Limb (tissue), 2 donors: ENCODE measurements around the gene HLA-DPA1.
A peak's percentile ranks its signal among the peaks of the same experiment; 100 is the strongest.

ENCODE experiments used
- DNase-seq, 2 donors: peaks; one replicate each; pipeline ENCODE4 v3.0.0-alpha.2; 2016; ENCODE audit errors: extremely low spot score in 2 of 2

HLA-DPA1 gene

GRCh38 chr6:33088931-33089620, 15.6 kb upstream of the HLA-DPA1 start:
- no peak for DNase-seq

- DNase-seq, result no peak
Observed at GRCh38 chr6:33088258-33088930, 14.9 kb upstream of the HLA-DPA1 start.

DNA sequence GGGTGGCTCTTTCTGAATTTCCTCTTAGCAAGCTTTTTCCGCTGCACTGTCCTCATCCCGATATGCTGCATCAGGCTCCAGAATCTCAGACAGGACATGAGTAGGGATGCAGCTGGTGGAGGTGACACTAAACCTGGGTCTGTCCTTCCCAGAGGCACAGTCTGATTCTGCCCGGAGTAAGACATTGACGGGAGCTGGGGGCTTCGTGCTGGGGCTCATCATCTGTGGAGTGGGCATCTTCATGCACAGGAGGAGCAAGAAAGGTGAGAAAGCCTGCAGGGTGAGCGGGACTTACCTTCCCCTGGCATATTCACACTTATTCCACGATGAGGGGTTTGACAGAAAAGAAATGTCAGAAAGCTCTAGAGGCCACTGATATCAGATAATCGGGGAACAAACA, 12.2 kb upstream of the HLA-DPA1 start:
- no peak for DNase-seq

- DNase-seq, result peak in 1 of 2 donors; percentile 56
Observed at GRCh38 chr6:33082702-33083101, 9.3 kb upstream of the HLA-DPA1 start.

- no peak for DNase-seq
Observed at GRCh38 chr6:33081098-33081824, 7.8 kb upstream of the HLA-DPA1 start.

GRCh38 chr6:33080127-33081089, 7.0 kb upstream of the HLA-DPA1 start:
- DNase-seq, result peak; percentile 39 to 67

GRCh38 chr6:33079580-33079979, 6.1 kb upstream of the HLA-DPA1 start:
- DNase-seq, result no peak

DNA sequence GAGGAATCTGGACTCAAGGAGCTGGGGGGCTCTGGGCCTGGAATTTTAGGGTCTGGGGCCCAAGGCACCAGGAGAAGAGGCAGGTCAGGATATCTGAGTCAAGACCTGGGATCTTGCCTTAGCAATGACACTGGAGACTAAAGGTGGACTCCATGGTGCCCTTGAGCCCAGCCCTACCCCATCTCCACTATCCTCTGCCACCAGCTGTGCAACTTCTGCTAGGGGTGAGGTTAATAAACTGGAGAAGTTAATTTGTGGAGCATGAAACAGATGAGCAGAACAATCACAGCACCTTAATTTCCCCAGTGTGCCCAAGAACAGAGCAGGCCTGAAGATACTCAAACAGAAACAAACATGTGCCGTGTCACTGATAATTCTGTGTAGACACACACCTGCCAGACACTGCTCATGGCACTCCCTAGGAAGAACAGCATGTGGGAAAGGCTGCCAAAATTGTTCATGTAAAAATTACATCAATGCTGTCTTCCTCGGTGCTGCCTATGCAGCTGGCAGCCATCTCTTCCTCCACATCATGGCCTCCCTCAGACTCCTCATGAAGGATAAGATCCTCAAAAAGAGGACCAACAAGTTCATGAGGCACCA, 5.6 kb upstream of the HLA-DPA1 start:
- DNase-seq, result no peak

DNA sequence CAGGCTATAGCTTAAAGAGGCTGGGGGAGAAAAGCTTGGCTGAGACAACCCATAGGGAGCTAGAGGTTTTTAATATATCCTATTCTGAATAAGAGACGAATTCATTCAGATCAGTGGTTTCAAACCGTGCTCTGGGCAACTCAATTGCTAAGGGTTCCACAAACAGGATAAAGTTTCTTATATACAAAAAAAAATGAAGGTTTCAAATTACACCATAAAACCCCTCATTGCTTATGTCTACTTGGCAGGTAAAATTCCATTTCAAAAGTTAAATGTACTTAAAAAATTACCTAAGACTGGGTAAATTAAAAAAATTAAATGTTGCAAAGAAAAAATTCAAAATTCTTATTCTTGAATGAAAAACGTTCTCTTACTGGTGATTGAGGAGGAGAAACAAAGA, 5.0 kb upstream of the HLA-DPA1 start:
- DNase-seq, result no peak

DNA sequence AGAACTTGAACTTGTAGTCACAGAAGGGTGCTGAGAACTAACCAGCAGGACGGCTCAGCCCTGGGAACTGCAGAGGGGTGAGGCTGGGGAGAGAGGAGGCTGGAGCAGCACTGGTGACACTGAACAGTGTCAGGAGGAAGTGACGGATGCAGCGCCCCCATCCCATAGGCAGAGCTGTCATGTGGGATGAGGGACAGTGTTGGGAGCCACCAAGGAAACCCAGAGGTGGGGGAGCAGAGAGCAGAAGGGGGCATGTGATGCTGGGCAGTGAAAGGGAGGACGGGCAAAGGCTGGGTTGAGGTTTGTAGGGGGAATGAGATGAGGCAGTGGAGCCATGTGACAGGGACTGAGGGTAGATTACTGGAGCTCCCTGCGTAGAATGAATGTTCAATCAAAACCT, 4.5 kb upstream of the HLA-DPA1 start:
- no peak for DNase-seq

DNA sequence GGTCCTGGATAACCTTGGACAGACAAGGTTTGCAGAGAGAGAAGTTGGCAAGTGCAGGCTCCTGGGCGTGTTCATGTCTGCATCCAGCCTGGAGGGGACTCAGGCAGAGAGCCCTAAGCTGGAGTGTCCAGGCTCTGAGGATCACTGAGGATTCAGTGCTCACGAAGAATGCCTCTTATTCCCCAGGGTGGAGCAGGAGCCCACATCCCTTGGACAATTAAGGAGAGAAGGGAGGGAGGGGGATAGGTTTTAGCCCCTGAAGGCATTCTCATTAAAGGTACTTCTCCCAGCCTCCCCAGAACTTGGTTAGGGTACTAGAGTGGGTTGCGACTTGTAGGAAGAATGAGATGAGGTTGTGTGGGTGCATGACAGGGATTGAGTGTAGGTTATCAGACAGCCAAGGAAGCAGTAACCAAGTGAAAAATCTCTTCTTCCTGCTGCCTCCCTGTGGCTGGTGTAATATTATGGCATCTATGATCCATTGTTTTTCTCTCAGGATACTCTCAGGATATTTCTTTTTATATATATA, 3.0 kb upstream of the HLA-DPA1 start:
- DNase-seq, result no peak

DNA sequence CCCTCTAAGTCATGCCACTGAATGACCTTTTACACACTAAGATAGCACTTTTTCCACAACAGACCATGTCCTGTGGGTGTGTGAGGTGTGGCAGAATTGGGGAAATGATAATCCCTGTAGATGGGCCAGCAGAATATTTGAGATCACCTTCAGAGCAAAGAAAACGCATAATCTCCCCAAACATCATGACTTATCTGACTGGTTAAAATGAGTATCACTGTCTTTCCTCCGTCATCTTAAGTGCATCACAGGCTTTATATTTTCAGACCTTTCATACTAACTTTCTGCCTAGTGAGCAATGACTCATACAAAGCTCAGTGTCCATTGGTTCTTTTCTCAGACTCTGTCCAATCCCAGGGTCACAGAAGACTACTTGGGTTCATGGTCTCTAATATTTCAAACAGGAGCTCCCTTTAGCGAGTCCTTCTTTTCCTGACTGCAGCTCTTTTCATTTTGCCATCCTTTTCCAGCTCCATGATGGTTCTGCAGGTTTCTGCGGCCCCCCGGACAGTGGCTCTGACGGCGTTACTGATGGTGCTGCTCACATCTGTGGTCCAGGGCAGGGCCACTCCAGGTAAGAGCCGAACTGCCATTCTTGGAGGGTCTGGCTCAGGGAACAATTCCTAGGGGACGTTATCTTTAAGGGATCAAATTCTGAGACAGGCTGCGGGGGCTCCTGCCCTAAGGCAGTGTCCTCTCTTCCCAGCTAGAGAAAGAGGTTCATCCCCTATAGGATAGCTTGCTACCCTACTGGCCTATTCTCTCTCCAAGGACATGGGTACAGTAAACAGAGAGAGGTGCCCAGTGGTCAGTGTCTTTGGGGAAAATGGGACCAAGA, 2.3 kb upstream of the HLA-DPA1 start, which contains the start of gene HLA-DPB1:
TSS of gene HLA-DPB1 (plus strand) at position 423 of the 838 bp plus-strand sequence. CDS start at position 475, 52 bp downstream.
- DNase-seq, result peak in 1 of 2 donors; percentile 48

- DNase-seq, result no peak
Observed at GRCh38 chr6:33075208-33075567, 1.7 kb upstream of the HLA-DPA1 start.

DNA sequence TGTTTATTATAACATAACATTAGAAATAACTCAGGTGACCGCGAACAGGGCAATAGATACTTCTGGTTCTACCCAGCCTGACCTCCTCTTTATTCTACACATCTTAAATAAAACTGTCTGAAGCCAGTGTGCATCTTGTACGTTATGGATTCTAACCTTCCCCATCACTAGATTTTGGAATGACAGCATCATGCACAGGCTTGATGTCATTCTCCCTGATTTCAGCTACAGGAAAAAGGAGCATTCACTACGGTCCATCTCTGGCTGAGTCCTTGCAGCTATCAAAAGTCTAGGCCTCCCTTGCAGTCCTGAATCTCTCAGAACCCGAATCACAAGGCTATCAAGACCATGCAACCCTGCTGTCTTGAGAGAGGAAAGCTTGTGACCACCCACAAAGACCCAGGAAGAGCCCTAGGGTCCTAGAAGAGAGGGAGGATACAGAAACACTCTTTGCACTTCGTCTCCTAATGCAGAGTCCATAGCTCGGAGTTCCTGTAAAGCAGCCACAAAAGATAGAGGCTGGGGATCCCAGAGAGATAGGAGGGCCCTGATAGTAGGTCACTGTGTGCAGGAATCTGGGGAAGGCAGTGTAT, 845 bp downstream of the HLA-DPA1 start:
- DNase-seq, result no peak

DNA sequence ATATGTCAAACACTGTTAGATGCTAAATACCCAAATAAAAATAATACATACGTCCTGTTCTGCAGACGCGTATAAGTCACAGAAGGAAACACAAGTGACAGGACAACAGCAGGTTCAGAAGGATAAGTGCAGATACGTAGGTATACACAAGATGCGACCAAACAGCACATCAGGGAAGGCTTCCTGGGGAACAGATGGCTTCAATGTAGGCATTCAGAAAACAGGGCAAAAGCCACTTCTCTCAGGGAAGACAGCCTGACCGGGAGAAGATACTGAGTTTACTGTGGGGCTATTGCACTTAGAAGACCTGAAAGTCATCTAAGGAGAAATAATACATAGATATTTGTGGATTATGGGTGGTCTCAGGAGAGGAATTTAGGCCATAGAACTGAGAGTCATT, 1.9 kb downstream of the HLA-DPA1 start:
- no peak for DNase-seq

DNA sequence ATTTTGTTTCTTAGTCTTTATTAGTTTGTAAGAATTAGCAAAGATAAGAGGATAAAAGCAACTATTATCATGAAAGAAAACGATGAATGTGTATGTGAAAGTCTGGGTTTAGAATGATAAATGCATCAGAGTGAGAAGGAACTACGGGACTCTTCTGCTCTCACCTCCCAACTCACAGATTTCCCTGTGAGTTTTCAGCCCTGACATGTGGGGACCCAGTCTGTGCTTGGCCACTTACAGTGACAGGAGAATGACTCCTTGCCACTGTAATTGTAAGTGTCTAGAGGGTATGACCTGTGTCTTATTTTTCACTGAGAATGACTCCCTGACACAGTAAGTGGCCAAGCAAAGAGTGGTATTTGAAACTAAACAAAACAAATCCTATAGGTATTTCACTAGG, 2.5 kb downstream of the HLA-DPA1 start:
- no peak for DNase-seq

DNA sequence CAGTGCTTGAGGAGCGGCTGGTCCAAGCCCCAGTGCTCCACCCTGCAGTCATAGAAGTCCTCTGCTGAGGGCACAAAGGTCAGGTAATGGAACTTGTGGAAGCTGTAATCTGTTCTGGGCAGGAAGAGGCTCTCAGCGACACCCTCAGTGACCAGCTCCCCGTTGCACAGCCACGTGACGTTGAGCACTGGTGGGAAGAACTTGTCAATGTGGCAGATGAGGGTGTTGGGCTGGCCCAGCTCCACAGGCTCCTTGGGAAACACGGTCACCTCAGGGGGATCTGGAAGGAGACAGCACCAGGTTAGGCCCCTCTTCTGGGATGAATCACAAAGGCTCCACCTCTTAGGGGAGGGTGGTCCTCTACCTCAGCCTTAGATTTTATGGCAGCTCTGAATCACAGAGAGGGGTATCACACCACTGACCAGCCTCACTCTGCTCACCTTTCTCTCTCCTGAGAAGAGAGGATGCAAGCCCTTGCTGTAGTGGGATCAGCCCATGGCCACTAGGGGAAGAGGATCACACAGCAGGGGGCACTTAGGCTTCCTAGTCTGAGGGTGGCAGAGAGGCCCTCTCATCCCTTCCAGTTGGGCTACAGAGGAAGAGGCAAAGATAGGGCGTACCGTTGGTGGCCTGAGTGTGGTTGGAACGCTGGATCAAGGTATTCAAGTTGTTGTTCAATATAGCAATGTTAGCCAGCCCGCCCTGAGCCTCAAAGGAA, 4.3 kb downstream of the HLA-DPA1 start:
- DNase-seq, result no peak

DNA sequence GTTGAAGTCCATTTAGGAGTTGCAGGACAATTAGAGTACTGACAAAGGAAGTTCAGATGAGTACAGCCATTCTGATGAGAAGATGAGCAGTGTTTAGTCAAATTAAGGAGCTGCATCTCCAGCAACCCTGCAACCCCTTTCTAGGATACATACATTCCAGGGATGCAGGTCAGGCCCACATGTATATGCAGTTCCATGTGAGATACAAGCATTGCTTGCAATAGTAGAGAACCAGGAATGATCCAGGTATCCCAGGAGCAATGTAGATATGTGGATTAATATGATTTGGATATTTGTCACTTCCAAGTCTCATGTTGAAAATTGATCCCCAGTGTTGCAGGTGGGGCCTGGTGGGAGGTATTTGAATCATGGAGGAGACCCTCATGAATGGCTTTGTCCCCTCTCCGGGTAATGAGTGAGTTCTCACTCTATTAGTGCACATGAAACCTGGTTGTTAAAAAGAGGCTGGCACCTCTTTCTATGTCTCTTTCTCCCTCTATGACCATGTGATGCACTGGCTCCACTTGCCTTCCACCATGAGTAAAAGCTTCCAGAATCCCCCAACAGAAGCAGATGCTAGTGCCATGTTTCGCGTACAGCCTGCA, 6.4 kb downstream of the HLA-DPA1 start:
- DNase-seq, result no peak
